ENCODE data around the gene ALDH1B1.

Gene ALDH1B1

GRCh38 chr9:38416461-38416860 lies 24.0 kb downstream of the ALDH1B1 start:
- no peak for DNase-seq (ENCODE audit: low read depth)

- no peak for DNase-seq (ENCODE audit: low read depth)
Measured at GRCh38 chr9:38417003-38417945, 24.8 kb downstream of the ALDH1B1 start.

GRCh38 chr9:38418366-38418765 lies 25.9 kb downstream of the ALDH1B1 start:
- no peak for DNase-seq (ENCODE audit: low read depth)

GRCh38 chr9:38419181-38419580 lies 26.7 kb downstream of the ALDH1B1 start:
- DNase-seq (ENCODE audit: low read depth): no peak

- no peak for DNase-seq (ENCODE audit: low read depth)
Measured at GRCh38 chr9:38421498-38422211, 29.2 kb downstream of the ALDH1B1 start.

- no peak for DNase-seq (ENCODE audit: low read depth)
Measured at GRCh38 chr9:38422555-38423260, 30.2 kb downstream of the ALDH1B1 start.

- no peak for DNase-seq (ENCODE audit: low read depth)
Measured at GRCh38 chr9:38423273-38423972, 30.9 kb downstream of the ALDH1B1 start.

- DNase-seq (ENCODE audit: low read depth): no peak
Measured at GRCh38 chr9:38423973-38424843, 31.7 kb downstream of the ALDH1B1 start, which contains the start of gene IGFBPL1. TSS of gene IGFBPL1 (minus strand) at chr9:38424454. CDS start at chr9:38424424, 30 bp downstream.

GRCh38 chr9:38424918-38425317 lies 32.4 kb downstream of the ALDH1B1 start:
- DNase-seq (ENCODE audit: low read depth): no peak

GRCh38 chr9:38428062-38428461 lies 35.6 kb downstream of the ALDH1B1 start:
- no peak for DNase-seq (ENCODE audit: low read depth)

GRCh38 chr9:38431116-38431515 lies 38.6 kb downstream of the ALDH1B1 start:
- DNase-seq (ENCODE audit: low read depth): no peak

GRCh38 chr9:38432922-38433510 lies 40.5 kb downstream of the ALDH1B1 start:
- DNase-seq (ENCODE audit: low read depth): no peak

- DNase-seq (ENCODE audit: low read depth): no peak
Measured at GRCh38 chr9:38434365-38434764, 41.9 kb downstream of the ALDH1B1 start.

GRCh38 chr9:38434853-38435252 lies 42.4 kb downstream of the ALDH1B1 start:
- DNase-seq (ENCODE audit: low read depth): no peak

- DNase-seq (ENCODE audit: low read depth): no peak
Measured at GRCh38 chr9:38435521-38435920, 43.0 kb downstream of the ALDH1B1 start.

GRCh38 chr9:38436708-38437107 lies 44.2 kb downstream of the ALDH1B1 start:
- no peak for DNase-seq (ENCODE audit: low read depth)

- no peak for DNase-seq (ENCODE audit: low read depth)
Measured at GRCh38 chr9:38437193-38437823, 44.8 kb downstream of the ALDH1B1 start.

- DNase-seq (ENCODE audit: low read depth): no peak
Measured at GRCh38 chr9:38439291-38439915, 46.9 kb downstream of the ALDH1B1 start.

- DNase-seq (ENCODE audit: low read depth): no peak
Measured at GRCh38 chr9:38439916-38440301, 47.4 kb downstream of the ALDH1B1 start.
